Measurements from ENCODE around the gene FAM83C. TPM values are rescaled to one million over a fixed set of nuclear protein-coding genes. Genes with fewer than 3 reads are reported as not detected.

FAM83C gene
- total RNA-seq, 1 experiment from 2014 or later = not detected

DNA sequence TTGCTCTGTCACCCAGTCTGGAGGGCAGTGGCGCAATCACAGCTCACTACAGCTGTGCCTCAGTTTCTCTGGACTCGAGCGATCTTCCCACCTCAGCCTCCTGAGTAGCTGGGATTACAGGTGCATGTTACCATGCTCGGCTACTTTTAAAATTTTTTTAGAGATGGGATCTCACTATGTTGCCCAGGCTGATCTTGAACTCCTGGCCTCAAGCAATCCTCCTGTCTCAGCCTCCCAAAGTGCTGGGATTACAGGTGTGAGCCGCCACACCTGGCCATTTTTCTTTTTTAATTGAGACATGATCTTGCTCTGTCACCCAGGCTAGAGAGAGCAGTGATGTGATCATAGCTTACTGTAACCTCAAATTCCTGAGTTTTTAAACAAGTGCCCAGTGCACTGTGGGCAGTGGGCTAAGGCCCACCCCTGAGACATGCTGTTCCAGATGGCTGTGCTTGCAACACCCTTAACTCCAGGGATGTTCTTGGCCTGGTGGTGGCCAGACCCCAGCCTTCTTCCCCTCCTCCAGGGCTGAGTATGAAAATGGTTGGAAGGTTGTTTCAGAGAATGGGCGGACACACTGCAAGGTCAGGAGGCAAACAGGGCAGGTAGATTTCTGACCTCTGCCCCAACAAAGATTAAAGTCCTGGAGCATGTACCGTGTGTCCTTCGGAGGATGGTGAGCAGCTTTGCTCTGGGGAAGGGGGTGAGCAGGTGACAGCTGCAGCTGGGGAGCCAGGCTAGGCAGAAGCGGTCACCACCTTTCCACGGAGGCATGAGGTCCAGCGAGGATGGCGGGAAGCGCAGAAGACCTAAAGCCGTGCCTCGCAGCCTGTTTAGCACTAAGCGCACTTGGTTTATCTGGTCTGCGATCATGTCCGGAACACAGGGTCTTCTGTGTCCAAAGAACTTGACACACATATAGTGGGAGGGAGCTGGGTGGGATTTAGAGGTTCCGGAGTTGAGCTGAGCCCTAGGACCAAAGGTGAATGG, 1.4 kb upstream of the FAM83C start:
- no peak overlapping the region for H3K27ac ChIP-seq (ENCODE audit: low read depth, low read length, poor library complexity, severe bottlenecking)
- H3K4me1 ChIP-seq (ENCODE audit: insufficient read depth, low read length, poor library complexity, severe bottlenecking) = no peaks in the 10 kb centered on the region
- H3K27me3 ChIP-seq (replicated peaks; ENCODE audit: insufficient read depth, low read depth, low read length, poor library complexity) = no peaks in the 10 kb centered on the region
- H3K36me3 ChIP-seq (ENCODE audit: insufficient read depth, low read length, poor library complexity, severe bottlenecking) = no peaks in the 10 kb centered on the region
- CTCF ChIA-PET = no interaction called here
- no peaks in the 10 kb centered on the region for H3K9me3 ChIP-seq (ENCODE audit: low read depth, low read length, poor library complexity, severe bottlenecking)
- BruUV-seq (replicated peaks) = no TSS peak
- H3K4me3 ChIP-seq (ENCODE audit: low read depth, low read length, poor library complexity, severe bottlenecking) = no peak overlapping the region
- intact Hi-C loops (cut with micrococcal nuclease; ENCODE audit: unreplicated experiment) = no loop called here
- TF ChIP-seq, protein P1, sequence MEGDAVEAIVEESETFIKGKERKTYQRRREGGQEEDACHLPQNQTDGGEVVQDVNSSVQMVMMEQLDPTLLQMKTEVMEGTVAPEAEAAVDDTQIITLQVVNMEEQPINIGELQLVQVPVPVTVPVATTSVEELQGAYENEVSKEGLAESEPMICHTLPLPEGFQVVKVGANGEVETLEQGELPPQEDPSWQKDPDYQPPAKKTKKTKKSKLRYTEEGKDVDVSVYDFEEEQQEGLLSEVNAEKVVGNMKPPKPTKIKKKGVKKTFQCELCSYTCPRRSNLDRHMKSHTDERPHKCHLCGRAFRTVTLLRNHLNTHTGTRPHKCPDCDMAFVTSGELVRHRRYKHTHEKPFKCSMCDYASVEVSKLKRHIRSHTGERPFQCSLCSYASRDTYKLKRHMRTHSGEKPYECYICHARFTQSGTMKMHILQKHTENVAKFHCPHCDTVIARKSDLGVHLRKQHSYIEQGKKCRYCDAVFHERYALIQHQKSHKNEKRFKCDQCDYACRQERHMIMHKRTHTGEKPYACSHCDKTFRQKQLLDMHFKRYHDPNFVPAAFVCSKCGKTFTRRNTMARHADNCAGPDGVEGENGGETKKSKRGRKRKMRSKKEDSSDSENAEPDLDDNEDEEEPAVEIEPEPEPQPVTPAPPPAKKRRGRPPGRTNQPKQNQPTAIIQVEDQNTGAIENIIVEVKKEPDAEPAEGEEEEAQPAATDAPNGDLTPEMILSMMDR (conservative IDR thresholded peaks at IDR 0.05; ENCODE audit: low read depth, low read length) = no peak
- no peak for TF ChIP-seq EZH2 (IDR thresholded peaks at IDR 0.05; ENCODE audit: borderline replicate concordance, low read depth, low read length, poor library complexity, severe bottlenecking)
- no peak for DNase-seq (ENCODE audit: low spot score)
- POLR2A ChIA-PET (ENCODE audit: low non-redundant PET) = no interaction called here

DNA sequence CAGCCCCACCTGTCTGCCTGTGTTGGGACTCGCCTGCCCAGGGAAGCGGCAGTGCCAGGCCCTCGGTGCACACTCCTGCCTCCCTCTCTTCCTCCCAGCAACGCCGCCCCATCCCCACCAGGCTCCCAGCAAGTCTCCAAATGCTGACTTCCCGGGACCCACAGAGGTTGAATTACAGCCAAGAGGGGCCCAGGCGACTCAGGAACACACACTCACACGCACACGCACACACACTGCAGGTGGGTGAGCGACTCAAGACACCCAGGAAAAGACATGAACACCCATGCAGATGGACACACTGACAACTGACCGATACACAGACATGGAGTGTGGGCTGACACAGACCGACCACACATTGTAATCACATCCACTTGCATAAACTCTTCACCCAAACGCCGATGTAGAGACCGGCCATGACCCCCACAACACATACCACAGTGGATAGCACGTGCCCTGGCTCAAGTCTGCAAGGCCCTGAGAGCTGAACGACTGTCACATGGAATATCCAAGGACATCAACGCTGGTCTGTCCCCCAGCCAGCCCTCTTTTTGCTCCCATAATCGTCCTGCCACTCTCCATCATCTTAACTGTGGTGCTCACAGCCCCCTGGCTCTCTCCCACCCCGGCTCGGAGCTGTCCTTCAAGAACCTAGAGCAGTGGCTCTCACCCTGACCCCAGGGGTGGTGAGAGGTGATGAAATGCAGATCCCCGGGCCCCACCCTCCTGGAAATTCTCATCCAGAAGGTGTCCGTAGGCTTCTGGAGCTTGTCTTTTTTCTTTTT, 470 bp upstream of the FAM83C start:
- no peak overlapping the region for H3K4me3 ChIP-seq (ENCODE audit: low read depth, low read length, poor library complexity, severe bottlenecking)
- no peak for DNase-seq (ENCODE audit: low spot score)
- intact Hi-C loops (cut with micrococcal nuclease; ENCODE audit: unreplicated experiment) = no loop called here
- no peaks in the 10 kb centered on the region for H3K9me3 ChIP-seq (ENCODE audit: low read depth, low read length, poor library complexity, severe bottlenecking)
- H3K36me3 ChIP-seq (ENCODE audit: insufficient read depth, low read length, poor library complexity, severe bottlenecking) = no peaks in the 10 kb centered on the region
- no peaks in the 10 kb centered on the region for H3K27me3 ChIP-seq (replicated peaks; ENCODE audit: insufficient read depth, low read depth, low read length, poor library complexity)
- no TSS peak for BruUV-seq (replicated peaks)
- H3K27ac ChIP-seq (ENCODE audit: low read depth, low read length, poor library complexity, severe bottlenecking) = no peak overlapping the region
- CTCF ChIA-PET = no interaction called here
- TF ChIP-seq, protein P1 (conservative IDR thresholded peaks at IDR 0.05; ENCODE audit: low read depth, low read length) = no peak
- no peak for TF ChIP-seq EZH2 (IDR thresholded peaks at IDR 0.05; ENCODE audit: borderline replicate concordance, low read depth, low read length, poor library complexity, severe bottlenecking)
- H3K4me1 ChIP-seq (ENCODE audit: insufficient read depth, low read length, poor library complexity, severe bottlenecking) = no peaks in the 10 kb centered on the region
- POLR2A ChIA-PET (ENCODE audit: low non-redundant PET) = no interaction called here

DNA sequence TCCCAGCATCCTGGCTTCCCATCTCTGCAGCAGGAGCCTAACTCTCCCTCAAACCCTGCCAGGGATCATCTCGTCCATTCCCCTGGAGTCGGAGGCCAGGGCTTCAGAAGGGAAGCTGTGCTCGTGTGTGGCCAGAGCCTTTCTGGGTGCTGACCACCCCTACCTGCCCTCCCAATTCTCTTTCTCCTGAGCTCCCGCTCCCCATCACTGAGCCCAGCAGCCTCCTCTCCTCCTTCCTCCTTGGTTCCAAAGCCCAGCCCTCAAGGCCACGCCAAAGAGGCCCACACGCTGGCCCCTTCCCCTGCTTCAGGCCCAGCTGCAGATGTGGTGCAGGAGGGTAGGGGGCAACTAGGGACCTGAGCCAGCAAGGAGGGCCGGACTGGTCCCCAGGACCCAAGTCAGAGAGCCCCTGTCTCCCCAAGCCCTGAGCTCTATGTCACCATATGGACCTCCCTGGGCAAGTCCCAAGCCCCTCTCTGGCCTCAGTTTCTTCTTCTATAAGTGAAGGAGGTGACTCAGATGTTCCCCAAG, 1.3 kb downstream of the FAM83C start:
- ChIA-PET CTCF (no interaction called here), POLR2A (ENCODE audit: low non-redundant PET) (no interaction called here)
- Histone ChIP-seq H3K9me3 (ENCODE audit: low read depth, low read length, poor library complexity, severe bottlenecking) (no peaks in the 10 kb centered on the region), H3K27ac (ENCODE audit: low read depth, low read length, poor library complexity, severe bottlenecking) (no peak overlapping the region), H3K36me3 (ENCODE audit: insufficient read depth, low read length, poor library complexity, severe bottlenecking) (no peaks in the 10 kb centered on the region), H3K27me3 (replicated peaks; ENCODE audit: insufficient read depth, low read depth, low read length, poor library complexity) (no peaks in the 10 kb centered on the region), H3K4me1 (ENCODE audit: insufficient read depth, low read length, poor library complexity, severe bottlenecking) (no peaks in the 10 kb centered on the region), H3K4me3 (ENCODE audit: low read depth, low read length, poor library complexity, severe bottlenecking) (no peak overlapping the region)
- intact Hi-C loops (cut with micrococcal nuclease; ENCODE audit: unreplicated experiment) = no loop called here
- TF ChIP-seq, protein P1 (conservative IDR thresholded peaks at IDR 0.05; ENCODE audit: low read depth, low read length) = no peak
- TF ChIP-seq EZH2 (IDR thresholded peaks at IDR 0.05; ENCODE audit: borderline replicate concordance, low read depth, low read length, poor library complexity, severe bottlenecking) = no peak
- DNase-seq (ENCODE audit: low spot score) = no peak
- no TSS peak for BruUV-seq (replicated peaks)

Measured in A673 (cell line).